HG03196 (cell line): ENCODE results near the gene ANKS1A.

Experiments
- ATAC-seq: cut with Tn5 transposase; IDR thresholded peaks from one replicate; pipeline ENCODE4 v1.9.1; 2021; ENCODE audit not compliant: unreplicated experiment

Gene ANKS1A

DNA sequence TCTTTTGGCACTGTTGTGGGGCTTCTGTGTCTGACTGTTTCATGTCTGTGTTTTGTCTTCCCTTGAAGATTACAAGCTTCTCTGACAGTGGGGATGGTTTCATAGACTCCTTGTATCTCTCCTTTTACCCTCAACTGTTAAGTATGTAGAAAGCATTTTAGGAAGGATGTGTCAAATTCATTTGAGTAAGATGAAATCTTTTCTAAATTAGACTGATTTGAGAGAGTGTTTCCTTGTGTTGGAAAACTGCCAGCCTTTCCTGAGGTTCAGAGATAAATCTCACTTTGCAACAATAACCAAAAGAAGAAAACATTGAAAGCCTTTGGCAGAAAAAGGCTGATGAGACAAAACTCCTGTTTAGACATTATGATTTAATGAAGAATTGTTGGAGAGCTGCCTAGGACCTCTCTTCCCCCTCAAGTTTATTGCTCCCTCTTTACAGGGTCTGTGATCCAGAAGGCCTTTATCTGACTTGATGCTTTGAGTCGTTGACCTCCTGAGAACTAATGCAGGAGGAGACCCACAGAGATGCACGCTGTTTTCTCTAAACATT lies 68.3 kb downstream of the ANKS1A start:
- ATAC-seq, result no peak

DNA sequence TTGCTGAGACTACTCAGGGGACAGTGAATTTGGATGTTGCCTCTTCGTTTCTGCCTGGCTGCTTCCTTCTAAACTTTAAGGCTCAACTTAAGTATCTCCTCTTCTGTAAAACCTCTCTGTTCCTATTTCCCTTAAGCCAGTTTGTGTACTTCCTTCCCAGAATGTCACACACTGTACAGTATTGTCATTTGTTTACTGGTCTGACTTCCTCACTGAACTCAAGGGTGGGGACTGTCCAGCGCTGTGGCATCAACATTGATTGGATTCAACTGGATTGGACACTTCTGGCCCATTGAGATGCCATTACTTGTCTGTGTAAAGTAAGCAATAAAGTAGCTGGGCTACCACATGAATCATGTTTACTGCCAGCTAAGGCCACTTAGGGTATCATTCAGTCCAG lies 69.7 kb downstream of the ANKS1A start:
- no peak for ATAC-seq

DNA sequence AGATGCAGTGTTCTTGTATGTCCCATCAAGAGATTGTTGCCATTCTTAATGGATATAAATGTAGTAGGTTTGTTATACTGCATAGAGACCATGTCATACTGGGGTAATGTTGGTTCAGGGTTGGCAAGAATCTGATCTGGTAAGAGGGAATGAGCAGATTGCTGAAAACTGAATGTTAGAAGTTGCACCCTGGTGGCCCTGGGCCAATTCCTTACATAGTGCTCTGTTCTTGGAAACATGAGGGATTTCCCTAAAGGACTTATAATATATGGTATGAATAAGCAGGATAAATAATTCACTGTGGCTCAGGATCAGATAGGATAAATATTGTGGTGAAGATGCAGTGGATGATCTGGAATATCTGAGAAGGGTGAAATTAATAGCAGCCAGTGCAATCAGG lies 70.2 kb downstream of the ANKS1A start:
- ATAC-seq, result no peak

DNA sequence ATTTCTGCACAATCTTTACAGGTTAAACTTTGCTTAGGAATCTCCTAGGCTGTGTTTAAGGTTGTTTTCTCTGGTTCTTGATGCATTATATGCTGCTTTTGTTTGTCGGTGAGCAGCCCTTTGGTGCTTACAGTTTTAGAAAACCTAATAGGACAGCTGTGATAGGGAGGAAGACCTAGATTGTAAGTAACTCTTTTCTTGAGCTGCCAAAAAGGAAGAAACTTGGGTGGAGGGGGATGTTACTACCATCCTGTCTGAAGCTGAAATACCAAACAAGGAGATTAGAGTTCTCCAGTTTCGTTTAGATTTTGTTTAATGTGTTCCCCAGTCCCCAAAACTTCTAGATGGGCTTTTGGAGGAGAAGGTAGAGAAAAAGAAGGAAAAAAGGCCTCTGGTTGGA lies 72.0 kb downstream of the ANKS1A start:
- no peak for ATAC-seq

DNA sequence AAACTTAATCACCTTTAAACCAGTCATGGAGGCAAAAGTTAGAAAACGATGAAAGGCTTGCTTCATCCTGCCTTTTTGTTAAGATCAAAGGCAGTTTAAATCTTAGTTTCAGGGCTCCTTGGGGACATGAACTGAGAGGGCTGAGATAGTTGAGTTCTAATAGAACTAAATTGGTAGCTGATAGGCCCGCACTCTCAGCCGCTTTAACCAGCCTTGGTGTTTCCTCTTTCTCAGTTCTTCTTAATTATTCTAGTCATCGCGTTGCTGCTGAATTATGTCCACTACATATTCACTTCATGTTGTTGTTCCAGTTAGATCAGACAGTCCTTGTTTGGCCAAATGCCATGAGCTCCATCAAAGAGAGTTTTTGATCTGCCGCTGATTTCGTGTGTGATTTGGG lies 72.5 kb downstream of the ANKS1A start:
- no peak for ATAC-seq

DNA sequence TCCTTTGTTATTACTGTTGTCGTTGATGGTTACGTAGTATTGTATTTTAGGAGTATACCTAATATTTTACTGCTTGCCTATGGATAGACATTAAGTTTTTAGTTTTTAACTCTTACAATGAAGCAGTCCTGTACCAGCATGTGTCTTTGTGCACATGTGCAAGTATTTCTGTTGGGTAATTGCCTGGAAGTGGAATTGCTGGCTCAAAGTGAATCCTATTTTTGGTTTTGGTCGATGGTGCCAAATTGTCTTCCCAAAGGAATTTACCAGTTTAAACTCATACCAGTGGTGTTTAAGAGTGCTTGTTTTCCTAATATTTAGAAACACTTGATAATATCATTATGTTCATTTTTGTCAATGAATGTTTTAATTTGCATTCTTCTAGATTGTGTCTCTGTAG lies 75.5 kb downstream of the ANKS1A start:
- no peak for ATAC-seq

DNA sequence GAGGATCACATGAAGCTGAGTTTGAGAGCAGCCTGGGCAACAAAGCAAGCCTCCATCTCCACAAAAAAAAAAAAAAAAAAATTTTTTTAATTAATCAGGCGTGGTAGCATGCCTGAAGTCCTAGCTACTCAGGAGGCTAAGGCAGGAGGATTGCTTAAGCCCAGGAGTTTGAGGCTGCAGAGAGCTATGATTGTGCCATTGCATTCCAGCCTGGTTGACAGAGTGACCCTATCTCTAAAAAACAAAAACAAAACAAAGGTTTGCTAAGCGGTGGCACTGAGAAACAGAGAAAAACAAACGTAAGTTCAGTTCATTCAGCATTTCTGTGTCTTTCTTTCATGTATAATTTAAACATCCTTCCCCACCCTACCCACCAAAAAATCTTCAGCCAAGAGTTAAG lies 78.4 kb downstream of the ANKS1A start:
- no peak for ATAC-seq

DNA sequence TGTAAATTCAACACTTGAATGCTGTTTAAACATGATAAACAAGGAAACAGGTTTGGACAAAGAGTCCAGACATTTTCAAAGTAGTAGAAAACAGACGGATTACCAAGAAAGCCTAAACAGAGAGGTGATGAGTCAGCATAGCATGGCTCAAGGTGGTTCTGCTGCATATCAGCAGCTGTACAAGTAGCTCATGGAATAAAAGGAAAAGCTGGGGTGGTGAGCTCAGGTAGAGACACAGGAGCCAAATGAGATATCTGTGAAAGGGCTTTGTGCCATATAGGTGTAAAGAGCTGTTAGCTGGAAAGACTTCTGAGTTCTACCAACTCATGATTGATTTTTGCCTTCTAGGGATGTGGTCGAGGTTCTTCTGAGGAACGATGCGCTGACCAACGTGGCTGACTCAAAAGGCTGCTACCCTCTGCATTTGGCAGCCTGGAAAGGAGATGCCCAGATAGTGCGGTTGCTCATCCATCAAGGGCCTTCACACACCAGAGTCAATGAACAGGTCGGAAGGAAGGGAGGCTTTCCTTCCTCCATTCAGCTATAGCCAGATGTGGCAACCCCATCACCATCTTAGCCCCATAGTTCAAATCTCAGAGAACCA lies 80.7 kb downstream of the ANKS1A start:
- no peak for ATAC-seq

DNA sequence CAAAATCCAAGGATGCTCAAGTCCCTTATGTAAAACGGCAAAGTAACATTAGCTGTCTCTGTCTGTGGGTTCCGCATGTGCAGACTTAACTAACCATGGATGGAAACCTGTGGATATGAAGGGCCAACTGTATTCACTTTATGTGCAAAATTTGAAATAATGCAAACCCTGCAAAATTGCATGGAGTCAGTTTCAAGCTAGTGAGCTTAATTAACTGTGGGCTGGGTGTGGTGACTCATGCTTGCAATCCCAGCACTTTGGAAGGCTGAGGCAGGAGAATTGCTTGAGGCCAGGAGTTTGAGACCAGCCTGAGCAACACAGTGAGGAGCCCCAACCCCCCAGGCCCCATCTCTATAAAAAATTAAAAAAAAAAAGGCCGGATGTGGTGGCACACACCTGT lies 81.4 kb downstream of the ANKS1A start:
- no peak for ATAC-seq

DNA sequence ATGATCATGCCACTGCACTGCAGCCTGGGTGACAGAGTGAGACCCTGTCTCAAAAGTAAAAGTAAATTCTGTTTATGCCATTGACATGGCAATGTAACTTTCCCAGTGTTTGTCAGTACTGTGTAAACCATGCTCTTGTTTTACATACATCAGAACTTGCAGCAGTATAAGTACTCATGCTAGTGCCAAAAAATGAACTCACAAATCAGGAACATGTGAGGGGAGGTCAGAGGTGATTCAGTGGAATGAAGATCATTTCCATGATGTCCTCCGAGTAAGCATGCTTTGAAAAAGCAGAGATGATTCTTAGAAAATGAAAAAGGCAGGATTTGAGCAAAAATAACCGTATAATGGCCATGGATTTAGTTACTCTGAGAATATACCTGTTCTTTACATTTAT lies 81.9 kb downstream of the ANKS1A start:
- no peak for ATAC-seq

DNA sequence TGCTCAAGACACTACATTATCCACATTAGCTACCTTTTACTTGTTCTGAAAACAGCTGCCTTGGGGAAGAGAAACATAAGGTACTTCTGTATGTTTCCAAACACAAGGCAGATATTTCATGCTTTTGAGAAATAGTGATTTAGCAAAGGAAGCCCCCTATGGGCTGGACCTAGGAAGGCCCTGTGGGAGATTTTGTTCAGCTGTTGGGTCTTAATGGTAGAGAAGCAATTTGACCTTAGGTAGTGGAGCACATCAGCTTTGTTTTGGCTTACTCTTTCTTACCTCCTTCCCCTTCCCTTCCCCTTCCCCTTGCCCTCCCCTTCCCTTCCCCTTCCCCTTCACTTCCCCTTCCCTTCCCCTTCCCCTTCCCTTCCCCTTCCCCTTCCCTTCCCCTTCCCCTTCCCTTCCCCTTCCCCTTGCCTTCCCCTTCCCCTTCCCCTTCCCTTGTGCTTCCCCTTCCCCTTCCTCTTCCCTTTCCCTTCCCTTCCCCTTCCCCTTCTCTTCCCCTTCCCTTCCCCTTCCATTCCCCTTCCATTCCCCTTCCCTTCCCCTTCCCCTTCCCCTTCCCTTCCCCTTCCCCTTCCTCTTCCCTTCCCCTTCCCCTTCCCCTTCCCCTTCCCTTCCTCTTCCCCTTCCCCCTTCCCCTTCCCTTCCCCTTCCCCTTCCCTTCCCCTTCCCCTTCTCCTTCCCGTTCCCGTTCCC lies 84.6 kb downstream of the ANKS1A start:
- no peak for ATAC-seq

DNA sequence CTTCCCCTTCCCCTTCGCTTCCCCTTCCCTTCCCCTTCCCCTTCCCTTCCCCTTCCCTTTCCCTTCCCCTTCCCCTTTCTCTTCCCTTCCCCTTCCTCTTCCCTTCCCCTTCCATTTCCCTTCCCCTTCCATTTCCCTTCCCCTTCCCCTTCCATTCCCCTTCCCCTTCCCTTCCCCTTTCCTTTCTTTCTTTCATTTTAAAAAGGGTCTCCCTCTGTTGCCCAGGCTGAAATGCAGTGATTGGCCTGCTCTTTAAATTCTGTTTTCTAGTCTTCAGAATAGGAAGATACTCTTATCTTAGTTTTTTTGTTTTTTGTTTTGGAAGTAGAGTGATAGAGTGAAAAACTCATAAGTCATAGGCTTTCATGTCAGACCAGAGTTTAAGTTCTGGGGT lies 85.2 kb downstream of the ANKS1A start:
- no peak for ATAC-seq

DNA sequence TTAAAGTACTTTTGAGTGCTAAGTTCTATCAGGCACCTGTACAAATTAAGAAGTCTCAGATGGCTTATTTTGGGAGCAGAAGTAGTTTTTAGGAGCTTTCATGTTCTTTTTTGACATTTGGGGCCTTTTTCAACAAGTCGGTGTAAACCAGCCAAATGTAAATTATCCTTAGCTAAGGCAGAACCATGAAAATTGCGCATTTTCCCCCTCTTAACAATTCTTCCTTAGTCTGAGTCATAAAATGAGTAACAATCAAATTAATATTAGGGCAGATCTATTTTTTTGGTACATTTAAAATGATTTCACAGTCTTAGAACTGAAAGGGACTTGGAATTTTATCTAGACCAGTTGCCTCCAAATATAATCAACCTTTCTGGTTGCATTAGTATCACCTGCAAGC lies 87.2 kb downstream of the ANKS1A start:
- ATAC-seq, result no peak

DNA sequence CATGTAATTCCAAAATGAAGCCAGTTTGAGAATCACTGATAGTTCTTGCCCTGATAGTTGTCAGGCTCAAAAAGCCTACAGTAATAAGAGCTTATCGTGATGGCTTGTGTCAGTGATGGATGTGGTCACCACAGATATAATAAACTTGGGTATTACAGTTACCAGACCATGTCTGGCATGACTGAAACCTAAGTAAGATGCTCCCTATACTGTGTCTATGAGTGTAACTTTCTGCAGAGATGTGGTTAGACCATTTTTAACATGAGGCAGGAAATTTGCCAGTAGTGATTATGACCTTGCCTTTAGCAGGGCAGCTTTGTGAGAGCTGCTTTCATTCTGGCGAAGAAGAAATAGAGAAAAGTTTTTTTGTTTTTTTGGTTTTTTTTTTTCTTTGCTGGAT lies 90.2 kb downstream of the ANKS1A start:
- ATAC-seq, result no peak

DNA sequence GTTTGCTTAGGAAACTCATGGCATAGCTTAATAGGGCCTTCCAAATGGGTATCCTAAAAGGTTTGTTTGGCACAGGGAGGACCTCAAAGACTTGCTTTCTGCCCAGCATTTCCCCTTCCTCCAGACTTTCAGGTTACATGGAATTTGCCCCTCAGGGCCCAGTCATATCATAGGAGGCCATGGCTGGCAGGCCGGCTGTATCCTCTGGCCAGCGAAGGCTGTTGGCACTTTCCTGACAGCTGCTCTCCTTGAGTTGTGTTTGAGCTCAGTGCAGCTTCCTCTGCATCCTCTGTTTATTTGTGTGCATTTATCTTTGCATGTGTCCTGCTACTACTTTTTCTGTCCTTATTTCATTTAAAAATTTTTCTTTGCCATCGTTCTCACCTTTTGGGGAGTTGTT lies 90.9 kb downstream of the ANKS1A start:
- no peak for ATAC-seq

DNA sequence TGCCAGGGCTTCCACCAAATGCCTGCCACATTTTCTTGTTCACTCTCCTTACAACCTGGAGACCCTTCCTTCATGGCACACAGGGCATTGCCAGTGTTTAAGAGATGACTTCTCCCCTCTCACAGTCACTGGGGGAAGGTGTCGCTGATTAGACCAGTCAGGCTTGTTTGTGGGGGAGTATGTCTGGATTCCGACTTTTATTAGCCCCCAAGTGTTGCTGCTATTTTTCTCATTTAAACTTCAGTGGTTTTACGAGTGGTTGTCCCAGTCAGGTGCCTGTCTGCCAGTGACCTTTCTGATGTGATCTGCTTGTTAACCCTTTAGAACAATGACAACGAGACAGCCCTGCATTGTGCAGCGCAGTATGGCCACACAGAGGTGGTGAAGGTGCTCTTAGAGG lies 92.3 kb downstream of the ANKS1A start:
- no peak for ATAC-seq

DNA sequence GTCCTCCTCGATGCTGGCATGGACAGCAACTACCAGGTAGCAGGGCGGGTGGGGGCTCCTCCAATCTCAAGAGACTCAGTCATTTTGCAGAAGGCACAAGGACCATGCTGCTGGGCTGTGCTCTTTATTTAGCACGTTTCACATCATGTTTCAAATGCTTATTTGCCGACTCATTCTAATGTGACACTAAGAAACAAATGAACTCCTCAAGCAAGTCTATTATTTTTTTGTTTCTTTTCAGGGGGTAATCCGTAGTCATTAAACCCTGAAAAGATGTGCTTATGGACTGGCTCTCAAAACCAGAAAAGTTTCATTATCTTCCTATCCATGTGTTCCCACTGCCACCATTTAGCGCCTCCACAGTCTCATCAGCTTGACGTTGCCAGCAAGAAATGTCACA lies 92.9 kb downstream of the ANKS1A start:
- ATAC-seq, result no peak

DNA sequence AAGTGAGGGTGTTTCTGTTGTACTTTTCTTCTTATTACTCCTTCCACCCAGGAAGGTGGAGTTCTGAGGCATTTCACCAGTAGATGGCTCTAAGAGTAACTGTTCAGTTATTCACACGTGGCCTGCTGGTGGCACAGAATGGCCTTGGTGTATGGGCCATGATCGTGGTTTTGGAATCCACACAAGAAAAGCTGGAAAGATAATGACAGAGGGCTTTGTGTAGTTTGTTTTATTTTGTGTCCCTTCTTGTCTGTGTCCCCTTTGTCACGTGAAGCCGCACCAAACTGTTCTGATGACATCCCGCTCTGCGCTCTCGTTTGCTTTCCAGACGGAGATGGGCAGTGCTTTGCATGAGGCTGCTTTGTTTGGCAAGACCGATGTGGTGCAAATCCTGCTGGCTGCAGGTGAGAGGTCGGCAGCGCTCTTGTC lies 93.4 kb downstream of the ANKS1A start:
- no peak for ATAC-seq

DNA sequence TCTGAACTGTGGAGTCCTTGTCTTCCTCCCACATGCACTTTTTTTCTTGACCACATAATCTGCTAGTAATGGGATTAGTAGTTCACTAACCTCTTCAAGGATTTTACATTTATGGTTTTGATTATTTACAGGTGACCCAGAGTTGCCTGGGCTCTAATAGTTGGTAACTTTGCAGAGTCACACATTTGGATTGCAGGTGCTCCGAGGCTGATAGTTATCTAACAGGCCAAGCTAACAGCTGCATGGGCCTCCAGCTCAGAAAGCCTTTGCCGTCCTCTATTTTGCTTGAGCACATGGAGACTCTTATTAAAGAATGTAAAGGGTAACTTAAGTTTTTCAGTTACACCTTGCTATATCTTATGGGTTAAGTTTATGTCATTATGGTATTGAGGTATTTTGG lies 95.4 kb downstream of the ANKS1A start:
- ATAC-seq, result no peak

DNA sequence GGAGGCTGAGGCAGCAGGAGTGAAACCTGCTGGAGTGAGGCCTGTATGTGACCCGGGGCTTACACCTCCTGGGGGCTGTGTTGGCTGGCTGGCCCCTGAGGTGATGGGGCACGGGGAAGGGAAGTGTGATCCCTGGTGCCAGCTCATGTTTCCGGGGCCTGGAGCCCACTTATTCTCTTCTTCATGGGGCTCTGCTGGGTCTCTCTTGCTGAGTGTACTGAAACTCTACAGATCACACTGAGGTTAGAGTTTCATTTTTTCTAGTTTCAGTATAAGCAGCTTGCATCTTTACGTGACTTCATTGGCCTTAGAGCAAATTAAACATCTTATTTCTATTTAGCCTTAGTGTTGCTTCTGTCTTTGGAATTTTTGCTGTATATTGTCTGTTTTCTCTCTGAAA lies 96.2 kb downstream of the ANKS1A start:
- no peak for ATAC-seq

DNA sequence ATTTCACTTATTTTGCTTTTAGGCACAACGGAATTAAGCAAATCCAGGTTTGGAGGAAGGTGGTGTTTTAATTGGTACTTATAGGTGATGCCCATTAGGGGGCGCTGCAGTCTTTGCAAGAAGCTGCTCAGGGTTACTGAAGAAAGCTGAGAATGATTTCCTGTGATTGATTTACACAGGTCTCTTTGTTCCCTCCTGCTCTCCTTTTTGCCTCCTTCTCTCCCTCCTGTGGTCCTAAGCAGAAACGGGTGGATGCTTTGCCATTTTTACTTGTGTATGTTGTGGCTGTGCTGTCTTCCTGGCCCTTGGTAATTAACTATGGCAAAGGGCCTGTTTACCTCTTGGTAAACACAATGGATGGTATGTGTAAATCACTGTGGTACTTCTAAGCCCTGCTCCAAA lies 97.8 kb downstream of the ANKS1A start:
- ATAC-seq, result no peak

DNA sequence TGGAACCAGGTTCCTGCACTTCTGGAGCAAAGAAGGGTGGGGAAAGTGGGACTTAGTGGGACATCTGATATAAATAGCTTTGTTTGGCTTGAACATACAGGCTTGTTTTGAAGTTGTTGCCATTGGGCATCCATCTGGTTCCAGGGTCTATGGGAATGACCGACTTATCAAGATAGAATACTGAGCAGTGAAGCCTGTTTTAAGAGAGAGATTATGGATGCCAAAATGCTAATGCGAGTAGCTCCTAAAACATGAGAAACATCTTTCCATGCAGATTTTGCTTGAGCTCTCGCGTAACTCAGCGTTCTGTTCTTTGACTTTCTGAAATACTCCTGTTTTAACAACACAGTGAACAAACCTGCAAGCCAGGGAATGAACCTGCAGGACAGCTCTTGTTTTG lies 98.5 kb downstream of the ANKS1A start:
- ATAC-seq, result no peak
